GM12873 (cell line): ENCODE data around the gene CNNM2.

Experiments used
- TF ChIP-seq, protein P1 (sequence below): IDR thresholded peaks from 2 replicates; pipeline ENCODE4 v1.5.1; 2012; ENCODE audit warnings: low read depth, mild to moderate bottlenecking, moderate library complexity, low read length, control low read depth; ENCODE audit not compliant: insufficient read depth; ENCODE audit errors: missing control alignments

The CNNM2 gene

DNA sequence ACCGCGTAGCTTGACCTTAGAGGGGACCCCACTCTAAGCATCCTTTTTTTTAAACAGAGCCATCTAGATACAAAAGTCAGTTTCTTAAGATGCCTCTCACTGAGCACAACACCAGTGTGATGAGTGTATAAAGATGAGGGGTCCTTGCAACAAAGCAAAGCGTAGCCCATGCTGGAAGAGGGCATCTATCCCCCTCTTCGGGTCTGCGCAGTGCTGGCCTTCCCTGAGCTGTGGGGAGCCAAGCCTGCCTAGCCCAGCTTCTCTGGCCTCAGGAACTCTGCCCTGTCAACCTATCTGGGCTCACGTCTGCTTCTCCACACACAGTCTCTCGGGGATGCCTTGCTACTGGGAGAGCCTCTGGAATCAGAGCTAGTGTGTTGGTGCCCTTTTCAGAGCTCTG, 161.0 kb downstream of the CNNM2 start:
- TF ChIP-seq, protein P1, sequence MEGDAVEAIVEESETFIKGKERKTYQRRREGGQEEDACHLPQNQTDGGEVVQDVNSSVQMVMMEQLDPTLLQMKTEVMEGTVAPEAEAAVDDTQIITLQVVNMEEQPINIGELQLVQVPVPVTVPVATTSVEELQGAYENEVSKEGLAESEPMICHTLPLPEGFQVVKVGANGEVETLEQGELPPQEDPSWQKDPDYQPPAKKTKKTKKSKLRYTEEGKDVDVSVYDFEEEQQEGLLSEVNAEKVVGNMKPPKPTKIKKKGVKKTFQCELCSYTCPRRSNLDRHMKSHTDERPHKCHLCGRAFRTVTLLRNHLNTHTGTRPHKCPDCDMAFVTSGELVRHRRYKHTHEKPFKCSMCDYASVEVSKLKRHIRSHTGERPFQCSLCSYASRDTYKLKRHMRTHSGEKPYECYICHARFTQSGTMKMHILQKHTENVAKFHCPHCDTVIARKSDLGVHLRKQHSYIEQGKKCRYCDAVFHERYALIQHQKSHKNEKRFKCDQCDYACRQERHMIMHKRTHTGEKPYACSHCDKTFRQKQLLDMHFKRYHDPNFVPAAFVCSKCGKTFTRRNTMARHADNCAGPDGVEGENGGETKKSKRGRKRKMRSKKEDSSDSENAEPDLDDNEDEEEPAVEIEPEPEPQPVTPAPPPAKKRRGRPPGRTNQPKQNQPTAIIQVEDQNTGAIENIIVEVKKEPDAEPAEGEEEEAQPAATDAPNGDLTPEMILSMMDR = no peak

DNA sequence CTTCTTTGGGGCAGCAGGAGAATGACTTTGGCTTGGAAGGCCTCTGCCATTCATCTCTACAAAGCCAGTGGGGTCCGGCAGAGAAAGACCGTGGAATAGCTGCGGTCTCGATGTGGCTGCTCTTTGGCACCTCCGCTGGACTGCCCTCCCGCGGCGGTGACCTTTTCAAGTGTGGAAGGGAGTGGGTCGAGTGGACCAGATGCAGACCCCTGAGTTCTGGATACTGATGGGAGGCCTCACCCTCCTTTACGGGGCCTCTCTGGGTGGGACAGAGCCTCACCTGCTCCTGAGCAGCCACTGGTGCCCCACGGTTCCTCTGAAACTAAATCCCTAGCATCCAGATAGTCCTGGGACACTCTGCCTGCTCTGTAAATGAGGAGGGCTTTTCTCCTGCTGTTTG, 161.9 kb downstream of the CNNM2 start:
- TF ChIP-seq, protein P1 = no peak

DNA sequence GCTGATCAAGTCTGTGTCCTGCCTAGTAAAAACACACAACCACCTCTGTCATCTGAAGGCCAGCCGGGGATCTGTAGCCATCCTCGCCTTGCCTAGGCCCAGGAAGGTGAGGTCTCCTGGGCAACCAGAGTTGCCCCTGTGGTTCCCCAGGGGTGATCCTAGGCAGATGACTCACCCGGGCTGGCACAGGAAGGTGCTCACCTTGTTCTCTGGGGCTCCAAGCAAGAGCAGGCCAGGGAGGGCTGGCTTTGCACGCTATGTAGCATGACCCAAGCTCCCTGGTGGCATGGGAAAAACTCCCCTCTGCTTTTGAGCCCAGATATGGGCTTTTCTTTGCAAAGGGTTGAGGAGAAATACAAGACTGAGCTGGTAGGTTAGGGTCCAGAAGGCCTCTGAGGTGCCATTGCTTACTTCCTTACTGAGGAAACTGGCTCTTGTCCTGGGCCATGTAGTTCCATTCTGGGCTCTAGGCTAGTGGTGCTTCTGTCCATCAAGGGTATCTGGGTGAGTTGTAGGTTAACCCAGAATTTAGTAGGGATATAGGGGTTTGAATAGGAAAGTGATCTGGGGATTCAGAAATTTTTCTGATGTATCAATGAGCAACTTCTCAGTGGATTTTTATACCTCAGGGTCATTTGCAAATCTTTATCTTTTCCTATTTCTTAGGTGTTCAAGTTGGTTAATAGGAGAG, 162.9 kb downstream of the CNNM2 start:
- TF ChIP-seq, protein P1 = no peak

DNA sequence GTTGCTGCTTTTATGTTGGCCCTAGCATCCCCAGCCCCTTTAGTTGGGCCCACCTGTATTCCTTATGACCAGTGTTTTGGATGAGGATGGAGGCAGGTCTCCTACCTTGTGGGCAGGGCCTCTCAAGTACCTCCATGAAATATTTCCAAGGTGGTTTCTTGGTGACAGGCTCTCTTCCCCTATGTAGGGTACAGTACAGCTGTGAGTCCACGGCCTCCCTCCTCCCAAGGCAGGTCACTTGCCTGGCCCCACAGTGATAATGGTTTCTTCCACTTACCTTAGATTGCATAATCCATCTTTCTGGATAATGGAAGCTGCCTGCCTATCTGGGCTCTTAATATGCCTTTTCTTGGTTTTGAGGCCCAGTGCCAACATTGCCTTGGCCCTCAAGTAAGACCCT, 164.6 kb downstream of the CNNM2 start:
- TF ChIP-seq, protein P1 = no peak

DNA sequence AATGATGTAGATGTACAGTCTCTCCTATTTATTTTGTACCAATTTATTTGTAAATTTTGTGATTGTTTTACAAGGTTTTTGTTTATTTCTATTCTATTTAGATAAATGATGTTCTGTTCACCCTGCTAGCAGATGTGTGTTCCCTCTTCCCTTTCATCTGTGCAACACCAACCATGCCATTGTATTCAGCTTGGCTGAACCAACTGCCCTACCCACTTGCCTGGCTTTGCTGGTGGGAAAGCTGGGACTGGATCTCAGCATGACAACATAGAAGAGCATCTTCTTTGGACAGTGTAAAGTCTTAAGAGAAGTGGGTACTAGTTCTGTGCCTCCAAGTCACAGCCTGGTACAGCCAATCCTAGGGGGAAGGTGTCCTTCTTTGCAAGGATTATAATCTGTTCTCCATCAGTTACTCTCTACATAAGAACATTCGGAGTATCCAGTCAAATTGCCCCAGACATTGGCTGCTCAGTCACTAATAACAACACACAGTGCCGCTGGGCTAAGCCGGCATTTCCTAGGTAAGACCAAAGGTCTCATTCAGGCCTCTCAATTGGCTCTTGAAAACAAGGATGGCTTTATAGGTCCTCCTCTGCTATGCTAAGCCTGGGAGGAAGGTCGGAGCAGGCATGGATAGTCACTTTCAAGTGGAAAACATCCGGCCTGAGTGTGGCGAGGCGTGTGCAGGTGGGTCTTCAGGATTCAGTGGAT, 165.3 kb downstream of the CNNM2 start:
- TF ChIP-seq, protein P1 = no peak

DNA sequence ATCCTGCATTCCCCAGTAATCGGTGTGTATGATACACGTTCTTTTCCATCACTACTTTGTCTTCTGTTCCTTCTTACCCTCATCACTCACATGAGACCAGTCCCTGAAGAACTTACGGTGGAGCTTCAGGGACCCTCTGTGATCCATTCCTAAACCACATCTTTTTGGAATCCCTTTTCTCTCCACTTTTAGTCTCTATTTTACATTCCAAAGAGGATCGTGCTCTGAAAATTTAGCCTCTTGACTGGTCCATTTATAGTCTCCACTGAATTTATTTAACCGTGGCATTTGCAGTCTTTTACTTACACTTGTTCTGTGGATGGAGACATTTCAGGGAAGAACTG, 165.9 kb downstream of the CNNM2 start:
- TF ChIP-seq, protein P1 = no peak

DNA sequence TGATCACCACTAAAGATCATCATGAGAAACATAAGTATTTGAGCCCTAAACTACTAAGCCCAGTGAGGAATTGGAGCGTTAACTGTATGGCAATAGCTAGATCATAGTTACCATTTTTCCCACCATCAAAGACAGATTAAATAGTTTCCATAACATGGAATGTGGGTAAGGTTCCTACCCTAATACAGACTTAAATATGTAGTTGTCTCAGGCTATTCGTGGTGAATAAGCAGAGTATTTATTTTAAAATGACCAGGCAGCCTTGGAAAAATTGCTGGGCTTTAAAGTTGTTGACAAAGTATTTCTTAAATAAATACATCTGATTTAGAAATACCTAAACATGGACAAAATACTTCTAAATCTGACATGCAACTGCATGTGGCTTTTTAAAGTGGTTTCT, 168.2 kb downstream of the CNNM2 start:
- TF ChIP-seq, protein P1 = no peak
